Stimulated activated CD4-positive, alpha-beta T cell treated with anti-CD3 and anti-CD28 coated beads, Interleukin-1b, Interleukin-23, amount 100 ng/mL, for 48 hours (primary cell): Measurements from ENCODE around the gene PPM1J.
A peak's percentile ranks its signal among the peaks of the same experiment; 100 is the strongest.
"Not testable (repeated sequence)": the region's sequence is repeated elsewhere in the genome, so short reads cannot be mapped to it uniquely, and the experiment has no call there.

Experiments
- DNase-seq: peaks from one replicate; pipeline ENCODE4 v3.0.0-alpha.2; 2020

PPM1J gene, protein sequence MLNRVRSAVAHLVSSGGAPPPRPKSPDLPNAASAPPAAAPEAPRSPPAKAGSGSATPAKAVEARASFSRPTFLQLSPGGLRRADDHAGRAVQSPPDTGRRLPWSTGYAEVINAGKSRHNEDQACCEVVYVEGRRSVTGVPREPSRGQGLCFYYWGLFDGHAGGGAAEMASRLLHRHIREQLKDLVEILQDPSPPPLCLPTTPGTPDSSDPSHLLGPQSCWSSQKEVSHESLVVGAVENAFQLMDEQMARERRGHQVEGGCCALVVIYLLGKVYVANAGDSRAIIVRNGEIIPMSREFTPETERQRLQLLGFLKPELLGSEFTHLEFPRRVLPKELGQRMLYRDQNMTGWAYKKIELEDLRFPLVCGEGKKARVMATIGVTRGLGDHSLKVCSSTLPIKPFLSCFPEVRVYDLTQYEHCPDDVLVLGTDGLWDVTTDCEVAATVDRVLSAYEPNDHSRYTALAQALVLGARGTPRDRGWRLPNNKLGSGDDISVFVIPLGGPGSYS

DNA sequence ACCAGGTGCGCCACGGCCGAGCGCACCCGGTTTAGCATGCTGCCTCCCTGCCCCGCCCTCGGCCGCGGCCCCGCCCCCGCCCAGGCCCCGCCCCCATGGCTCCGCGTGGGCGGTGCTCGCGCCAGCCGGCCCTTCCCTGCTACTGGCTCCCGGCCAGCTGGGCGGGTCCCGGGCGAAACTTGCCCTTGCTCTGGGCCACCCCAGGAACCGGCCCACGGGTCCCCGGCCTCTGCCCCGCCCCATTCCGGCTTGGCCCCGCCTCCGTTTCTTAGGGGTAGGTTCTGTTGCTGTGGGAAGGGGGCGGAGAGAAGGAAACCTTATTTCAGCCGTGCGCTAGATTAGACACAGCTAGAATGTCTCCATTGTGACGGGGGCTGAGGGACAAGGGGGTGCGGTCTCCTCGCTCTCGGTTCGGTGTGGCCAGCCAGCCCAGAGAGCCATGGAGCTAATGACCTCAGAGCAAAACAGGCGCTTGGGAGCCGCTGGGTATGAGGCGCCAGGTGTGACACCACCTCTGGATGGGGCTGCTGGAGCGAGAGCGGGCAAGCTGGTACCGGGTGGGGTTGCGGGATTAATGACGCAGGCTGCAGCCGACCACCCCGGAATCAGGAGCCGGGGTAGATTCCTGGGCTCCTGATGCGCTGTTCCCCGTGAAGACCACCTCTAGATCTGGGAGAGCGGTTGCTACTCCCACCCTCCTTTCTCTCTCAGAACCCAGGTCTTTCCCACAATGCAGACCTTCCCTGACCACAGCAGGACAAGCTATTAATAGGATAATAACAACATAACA lies at the start of gene PPM1J:
TSS of gene PPM1J (minus strand) at position 69 of the 790 bp plus-strand sequence. CDS start at position 38, 31 bp downstream.
- DNase-seq: peak; percentile 95

DNA sequence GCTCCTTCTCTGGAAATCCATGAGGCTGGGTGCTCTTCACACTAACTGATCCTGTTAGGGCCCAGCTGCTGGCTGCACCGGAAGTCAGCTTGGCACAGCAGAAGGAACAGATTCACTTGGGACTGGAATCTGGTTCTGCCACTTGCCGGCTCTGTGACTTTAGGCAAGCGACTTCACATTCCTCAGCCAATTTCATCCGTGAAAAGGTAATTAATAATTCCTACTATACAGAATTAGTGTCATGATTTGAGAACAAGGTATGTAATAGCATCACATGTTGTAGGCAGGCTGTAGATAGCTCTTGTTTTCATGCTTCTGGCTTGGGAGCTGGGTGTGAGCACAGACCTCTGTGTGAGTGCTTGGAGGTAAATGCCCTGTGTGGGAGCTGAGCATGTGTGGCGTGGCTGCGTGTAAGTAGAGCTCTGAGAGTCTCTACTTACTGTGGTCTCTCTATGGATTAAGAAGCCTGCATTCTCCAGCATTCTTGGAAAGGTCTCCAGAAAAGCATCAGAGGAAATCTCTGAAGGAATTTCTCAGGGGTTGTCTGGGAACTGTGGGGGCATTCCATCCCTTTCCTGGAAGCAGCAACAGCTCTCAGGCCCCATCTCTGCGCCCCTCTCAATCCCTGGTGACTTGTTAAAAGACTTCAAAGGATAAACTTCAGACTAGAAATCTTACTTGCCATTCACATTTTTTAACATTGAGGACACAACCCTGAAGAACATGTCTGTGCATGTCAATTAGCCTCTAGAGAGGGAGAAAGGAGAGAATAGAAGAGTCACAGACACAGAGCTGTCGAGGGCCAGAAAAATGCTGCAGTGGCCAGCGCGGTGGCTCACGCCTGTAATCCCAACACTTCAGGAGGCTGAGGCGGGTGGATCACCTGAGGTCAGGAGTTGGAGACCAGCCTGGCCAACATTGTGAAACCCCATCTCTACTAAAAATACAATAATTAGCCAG lies 47.7 kb upstream of the PPM1J start:
- no peak for DNase-seq

DNA sequence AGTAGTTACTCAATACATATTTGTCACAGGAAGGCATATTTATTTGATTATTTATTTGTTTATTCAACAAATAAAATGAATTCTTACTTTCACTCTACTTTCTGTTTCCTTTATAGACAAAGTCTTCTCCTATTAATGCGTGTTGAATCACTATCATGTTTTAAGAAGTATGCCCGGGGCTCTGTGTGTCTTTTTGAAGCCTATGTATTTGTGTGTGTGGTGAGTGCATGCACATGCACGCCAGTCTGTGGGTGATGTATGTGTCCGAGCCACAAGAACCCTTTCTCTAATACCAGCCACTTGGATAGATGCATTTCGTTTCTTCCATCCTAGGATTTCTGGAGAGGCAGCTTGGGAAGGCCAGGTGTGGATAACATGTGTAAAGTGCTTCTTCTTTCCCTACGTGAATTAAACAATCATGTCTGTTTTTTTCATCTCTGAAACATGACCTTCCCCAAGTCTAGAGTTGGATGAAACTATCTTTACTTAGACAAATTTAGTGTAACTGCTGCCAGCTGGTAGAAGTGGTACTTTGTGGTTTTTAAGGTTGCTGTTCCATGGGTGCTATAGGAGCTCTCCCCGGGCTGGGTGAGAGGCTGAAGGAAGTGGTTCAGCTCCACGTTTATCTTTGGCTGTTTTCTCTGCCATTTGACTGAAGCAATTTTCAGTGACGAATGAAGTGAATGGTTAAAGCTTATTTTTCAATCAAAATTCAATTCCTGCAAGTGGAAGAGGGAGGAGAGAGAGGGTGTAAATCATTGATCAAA lies 46.8 kb upstream of the PPM1J start:
- DNase-seq: no peak

DNA sequence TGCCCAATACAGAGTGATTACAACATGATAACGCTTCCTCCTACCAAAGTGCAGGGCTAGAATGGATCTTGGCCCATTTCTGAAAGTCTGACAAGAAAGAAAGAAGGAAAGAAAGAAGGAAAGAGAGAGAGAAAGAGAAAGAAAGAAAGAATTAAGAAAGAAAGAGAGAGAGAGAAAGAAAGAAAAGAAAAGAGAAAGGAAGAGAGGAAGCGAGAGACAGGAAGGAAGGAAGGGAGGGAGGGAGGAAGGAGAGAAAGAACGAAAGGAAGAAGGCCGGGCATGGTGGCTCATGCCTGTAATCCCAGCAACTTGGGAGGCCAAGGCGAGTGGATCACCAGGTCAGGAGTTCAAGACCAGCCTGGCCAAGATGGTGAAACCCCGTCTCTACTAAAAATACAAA lies 44.1 kb upstream of the PPM1J start:
- DNase-seq: no peak

DNA sequence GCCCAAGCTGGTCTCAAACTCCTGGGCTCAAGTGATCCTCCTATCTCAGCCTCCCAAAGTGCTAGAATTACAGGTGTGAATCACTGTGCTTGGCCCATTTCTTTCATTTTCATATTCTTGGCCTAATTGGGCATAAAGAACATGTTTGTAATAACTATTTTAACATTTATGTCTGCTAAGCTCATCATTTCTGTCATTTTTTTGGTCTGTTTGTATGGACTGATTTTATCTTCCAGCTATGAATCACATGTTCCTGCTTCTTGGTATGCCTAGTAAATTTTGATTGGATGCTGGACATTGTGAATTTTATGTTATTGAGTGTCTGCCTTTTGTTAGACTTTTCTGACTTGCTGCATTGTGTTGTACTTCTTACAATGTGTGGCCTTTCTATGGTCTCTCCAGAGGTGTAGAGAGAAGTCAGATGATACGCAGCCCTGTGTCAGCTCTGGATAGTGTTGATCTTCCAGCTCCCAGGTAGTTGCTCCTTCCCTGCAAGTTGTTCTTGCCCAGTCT lies 39.0 kb upstream of the PPM1J start:
- DNase-seq: no peak

DNA sequence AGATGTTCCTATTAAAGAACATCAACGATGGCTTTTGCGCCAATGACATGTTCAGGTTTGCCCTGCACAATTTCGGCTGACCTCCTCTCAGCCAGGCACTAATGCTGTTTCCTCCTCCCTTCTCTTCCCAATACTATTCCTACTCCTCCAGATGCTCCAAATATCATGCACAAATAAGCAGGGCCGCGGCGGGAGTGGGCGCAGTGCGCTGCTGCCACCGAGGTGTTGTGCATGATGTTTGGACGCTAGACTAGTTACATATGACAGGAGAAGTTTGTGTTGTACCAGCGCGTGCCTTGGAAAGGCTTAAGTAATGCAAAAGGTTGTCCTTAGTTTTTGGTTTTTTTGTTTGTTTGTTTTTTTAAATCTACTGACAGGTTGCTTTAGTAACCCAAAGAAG lies 33.3 kb upstream of the PPM1J start:
- DNase-seq: no peak

DNA sequence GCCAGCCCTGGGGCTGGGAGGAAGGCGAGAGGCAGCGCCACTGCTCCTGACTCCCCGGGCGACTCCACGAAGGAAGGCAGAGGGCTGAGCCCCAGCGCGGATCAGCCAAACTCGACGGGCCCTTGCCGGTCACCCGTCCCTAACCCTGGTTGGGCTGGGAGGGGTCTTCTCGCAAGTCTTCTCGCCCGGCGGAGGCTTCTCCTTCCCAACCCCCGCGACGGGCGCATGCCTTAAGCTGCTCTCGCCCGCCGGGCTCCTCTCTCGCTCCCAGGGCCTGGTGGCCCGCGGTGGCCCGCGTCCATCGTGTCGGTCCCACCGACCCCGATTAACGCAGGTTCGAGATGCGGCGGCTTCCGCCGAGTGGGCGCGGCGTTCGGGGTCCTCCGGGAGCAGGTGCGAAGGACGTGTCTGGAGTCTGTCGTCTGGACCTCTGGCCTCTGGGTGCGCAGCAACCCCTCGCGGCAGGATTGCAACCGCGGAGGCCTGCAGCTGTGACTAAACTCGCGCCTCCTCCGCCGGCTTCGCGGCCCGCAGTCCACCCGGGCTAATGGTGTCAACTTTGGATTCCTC lies 29.0 kb upstream of the PPM1J start:
- DNase-seq: no peak

DNA sequence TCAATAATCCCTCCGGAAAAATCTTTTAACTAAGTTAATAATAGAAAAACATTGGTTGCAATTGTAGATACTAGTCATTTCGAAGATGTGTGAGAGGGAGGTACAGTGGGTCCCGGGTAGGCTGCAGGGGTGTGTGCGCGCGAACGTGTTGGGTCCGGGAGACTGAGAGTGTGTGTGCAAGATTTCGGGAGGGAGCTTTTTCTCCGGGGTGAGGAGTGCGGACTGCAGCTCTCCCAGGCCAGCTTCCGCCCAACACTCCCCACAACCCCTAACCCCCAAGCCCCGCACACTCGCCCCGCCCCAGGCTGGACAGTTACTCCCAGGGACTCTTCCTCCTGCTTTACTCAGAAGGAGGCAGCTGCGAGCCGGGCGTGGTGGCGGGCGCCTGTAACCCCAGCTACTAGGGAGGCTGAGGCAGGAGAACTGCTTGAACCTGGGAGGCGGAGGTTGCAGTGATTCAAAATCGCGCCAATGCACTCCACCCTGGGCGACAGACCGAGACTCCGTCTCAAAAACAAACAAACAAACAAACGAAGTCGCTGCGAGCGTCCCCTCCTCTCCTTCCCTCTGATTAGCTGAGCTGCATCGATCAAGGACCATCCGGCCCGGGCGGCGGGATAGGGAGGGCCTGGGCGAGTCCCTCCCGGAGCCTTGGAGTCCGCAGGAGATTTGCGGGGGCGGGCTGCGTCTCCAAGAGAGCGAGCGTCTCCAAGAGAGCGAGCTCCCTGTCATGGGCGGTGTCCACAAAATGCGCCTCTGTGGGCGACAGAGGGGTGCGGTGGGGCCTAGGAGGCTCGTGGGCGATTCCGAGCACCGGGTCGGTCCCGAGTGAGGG lies 28.3 kb upstream of the PPM1J start:
- no peak for DNase-seq

DNA sequence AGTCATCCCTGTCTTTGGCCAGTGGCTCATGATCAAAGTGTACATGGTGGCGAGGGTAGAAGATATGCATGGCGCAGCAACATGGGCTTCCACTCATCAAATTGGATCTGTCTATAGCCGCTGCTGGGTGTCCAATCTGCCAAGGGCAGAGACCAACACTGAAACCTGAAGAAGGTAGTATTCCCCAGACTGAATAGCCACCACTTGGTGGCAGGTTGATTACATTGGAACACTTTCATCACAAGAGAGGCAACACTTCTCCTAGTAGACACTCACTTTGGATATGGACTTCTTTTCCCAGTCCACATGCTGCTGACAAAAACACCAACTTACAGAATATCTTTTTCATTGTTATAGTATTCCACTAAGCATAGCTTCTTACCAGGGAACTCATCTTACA lies 22.4 kb upstream of the PPM1J start:
- no peak for DNase-seq

DNA sequence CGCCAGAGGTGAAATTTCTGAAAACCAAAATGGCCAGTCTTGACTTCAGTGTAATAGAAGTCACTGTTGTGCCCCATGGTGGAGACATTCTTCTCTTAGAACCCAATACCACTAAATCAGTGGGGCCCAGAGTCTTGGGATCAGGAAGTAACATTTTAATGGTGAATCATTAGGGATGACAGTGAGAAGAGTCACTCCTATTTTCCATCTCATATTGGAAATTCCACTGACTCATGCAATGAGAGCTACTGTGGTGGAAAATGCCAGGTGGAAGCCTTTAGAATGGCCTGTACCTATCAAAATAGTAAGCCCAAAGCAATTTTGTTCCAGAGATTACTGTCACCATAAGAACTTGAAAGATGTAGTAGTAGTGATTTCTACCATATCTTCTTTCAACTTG lies 20.6 kb upstream of the PPM1J start:
- peak; percentile 30 for DNase-seq

DNA sequence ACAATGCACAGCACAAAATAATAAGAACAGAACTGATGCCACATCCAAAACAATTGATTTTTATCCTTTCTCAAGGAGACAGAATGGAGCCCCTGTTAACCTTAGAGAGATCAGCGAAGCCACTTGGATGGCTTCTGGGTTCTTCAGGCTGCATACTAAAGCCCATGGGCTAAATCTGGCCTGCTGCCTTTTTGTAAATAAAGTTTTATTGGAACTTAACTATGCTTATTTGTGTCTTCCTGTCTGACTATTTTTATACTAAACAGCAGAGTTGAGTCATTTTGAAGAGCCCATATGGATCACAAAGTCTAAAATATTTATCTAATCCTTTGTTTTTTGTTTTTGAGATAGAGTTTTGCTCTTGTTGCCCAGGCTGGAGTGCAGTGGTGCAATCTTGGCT lies 16.3 kb upstream of the PPM1J start:
- DNase-seq: no peak

DNA sequence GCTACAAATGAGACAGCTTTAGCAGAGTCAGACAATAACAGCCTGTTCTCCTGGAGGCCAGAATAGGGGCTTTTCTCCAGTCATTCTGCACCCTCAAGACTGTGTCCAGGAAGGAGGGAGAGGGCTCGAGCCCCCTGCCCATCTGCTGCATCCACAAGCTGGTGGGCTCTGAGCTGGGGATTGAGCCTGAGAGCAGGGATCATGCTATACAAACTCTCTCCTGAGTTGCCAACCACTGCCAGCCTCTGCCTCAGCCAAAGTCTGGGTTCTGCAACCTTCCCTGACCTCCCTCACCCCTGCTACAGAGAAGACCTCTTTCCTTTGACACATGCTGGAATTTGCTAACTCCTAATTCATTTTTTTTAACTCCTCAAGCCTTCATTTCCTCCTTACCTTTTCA lies 14.8 kb upstream of the PPM1J start:
- DNase-seq: no peak

DNA sequence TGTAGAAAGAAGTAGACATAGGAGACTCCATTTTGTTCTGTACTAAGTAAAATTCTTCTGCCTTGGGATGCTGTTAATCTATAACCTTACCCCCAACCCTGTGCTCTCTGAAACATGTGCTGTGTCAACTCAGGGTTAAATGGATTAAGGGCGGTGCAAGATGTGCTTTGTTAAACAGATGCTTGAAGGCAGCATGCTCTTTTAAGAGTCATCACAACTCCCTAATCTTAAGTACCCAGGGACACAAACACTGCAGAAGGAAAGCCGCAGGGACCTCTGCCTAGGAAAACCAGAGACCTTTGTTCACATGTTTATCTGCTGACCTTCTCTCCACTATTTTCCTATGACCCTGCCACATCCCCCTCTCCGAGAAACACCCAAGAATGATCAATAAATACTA lies 13.9 kb upstream of the PPM1J start:
- not testable (repeated sequence) for DNase-seq

DNA sequence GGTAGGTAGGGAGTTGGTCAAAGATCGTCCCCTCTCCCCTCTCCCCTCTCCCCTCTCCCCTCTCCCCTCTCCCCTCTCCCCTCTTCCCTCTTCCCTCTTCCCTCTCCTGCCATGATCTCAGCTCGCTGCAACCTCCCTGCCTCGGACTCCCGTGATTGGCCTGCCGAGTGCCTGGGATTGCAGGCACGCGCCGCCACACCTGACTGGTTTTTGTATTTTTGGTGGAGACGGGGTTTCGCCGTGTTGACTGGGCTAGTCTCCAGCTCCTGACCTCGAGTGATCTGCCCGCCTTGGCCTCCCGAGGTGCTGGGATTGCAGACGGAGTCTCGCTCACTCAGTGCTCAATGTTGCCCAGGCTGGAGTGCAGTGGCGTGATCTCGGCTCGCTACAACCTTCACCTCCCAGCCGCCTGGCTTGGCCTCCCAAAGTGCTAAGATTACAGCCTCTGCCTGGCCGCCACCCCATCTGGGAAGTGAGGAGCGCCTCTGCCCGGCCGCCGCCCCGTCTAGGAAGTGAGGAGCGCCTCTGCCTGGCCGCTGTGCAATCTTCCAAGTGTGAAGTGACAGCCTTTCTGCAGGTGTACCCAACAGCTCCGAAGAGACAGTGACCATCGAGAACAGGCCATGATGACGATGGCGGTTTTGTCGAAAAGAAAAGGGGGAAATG lies 13.3 kb upstream of the PPM1J start:
- not testable (repeated sequence) for DNase-seq

DNA sequence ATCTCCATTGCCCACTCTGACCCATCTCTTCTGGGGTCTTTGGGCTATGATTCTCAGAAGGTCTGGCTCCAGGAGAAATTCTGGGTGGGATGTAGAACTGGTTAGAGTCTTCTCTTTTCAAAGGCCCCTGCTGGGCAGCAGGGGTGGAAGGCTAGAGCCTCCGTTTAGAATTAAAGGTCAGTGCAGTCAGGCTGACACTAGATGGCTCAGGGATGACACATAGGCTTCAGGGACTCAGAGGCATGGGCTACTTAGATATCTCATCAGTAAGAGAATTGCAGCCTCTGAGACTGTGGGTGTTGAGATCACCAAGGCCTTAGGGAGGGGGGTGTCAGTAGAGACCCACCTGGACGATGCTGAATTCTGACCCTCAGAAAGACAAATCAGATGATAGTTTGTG lies 12.6 kb upstream of the PPM1J start:
- DNase-seq: no peak

DNA sequence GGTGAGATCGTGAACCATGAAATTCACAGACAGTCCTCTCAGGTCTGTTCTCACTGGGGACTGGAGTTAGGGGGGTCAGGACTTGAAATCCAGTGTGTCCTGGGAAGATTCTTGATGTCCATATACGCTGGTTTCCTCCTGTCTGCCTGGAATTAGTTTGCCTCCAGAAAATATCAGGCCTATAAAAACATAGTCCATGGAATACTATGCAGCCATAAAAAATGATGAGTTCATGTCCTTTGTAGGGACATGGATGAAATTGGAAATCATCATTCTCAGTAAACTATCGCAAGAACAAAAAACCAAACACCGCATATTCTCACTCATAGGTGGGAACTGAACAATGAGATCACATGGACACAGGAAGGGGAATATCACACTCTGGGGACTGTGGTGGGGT lies 9.1 kb upstream of the PPM1J start:
- DNase-seq: not testable (repeated sequence)

DNA sequence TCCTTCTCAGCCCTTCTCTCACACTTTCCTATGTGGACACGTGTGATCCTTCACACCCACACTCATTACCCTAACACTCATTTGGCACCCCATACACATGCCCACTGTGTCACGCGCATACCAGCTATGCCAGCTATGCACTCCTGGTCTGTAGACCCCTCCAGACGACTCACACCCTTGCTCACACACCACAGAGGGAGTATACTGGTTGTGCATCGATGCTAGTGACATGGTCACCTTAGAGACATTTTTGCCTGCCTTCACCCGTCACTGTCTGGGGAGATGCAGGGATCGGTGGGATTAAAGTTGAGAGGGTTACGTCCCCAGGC lies 8.3 kb upstream of the PPM1J start:
- no peak for DNase-seq

DNA sequence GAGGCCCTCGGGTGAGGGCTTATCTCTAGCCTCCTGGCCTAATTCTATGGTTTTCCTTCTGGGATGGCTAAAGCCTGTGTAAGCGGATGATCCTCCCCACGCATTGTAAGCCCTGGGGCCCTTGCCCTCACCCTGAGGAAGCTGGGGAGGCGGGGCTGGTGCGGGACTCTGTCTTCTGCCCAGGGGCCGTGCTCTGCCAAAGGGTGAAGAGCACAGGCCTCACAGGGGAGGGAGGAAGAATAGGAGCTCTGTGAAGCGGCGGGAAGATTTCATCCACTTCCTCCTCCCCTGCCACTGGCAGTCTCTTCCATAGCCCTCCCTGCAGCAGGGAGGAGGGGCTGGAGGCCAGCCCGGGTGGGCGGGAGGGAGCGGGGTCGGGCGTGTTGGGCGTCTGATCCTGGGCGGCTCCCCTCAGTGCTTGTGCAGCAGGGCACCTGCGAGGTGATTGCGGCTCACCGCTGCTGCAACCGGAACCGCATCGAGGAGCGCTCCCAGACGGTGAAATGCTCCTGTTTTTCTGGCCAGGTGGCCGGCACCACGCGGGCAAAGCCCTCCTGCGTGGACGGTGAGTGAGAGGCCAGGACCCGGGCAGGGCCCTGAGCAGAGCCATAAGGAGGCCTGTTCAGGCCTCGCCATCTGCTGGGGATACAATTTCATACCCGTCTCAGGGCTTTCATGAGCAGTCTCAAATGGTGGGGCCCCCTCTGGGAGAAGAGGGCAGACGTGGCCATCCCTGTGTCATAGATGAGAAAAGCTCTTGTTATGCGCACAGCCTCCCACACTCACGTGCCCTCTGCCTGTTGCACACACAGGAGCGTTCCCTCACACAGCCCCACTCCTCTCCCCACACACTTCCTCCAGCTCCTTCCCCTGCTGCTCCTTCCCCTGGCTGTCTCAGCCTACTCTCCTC lies 7.7 kb upstream of the PPM1J start:
- no peak for DNase-seq

DNA sequence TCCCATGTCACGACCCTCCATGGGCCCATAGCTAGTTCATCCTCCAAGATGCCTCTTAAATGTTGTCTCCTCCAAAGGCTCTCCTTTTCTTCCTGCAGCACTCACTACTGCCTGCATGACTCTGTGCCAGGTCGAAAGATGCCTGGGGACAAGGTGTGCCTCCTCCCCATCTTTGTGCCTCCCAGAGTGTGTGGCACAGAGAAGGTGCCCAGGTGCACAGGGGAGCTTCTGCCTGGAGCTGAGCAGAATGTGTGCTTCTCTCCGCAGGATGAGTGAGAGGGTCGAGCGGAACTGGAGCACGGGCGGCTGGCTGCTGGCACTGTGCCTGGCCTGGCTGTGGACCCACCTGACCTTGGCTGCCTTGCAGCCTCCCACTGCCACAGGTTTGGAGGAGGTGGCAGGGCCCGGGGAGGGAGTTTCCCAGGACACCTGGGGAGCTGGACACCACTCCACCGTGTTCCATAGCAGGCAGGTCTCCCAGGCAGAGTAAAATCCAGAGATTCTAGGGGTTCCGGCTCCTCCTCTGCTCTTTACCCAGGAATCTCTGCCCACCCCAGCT lies 6.9 kb upstream of the PPM1J start:
- DNase-seq: no peak
